Osteoblast (primary cell): Measurements from ENCODE around the gene CIT. TPM values are rescaled to one million over a fixed set of nuclear protein-coding genes. Genes with fewer than 3 reads are reported as not detected.
"Not testable (repeated sequence)": the region's sequence is repeated elsewhere in the genome, so short reads cannot be mapped to it uniquely, and the experiment has no call there.

Experiments used
- DNase-seq: peaks from one replicate; pipeline ENCODE4 v3.0.0; 2011; ENCODE audit warnings: low spot score, mixed read lengths; ENCODE audit not compliant: insufficient read length; ENCODE audit errors: missing footprints
- H2AFZ ChIP-seq: 2 replicates; pipeline ENCODE4 v1.6.0; 2011; ENCODE audit warnings: mild to moderate bottlenecking, low read length
- H3K27ac ChIP-seq: 2 replicates; pipeline ENCODE4 v1.5.1; 2011; ENCODE audit warnings: mild to moderate bottlenecking, low read depth, low read length, moderate library complexity
- H3K27me3 ChIP-seq: 2 replicates; pipeline ENCODE4 v1.6.0; 2012; ENCODE audit warnings: mild to moderate bottlenecking, control low read depth, inconsistent platforms, low read length, moderate library complexity; ENCODE audit not compliant: insufficient read depth
- H3K36me3 ChIP-seq: 2 replicates; pipeline ENCODE4 v1.5.1; 2011; ENCODE audit warnings: mild to moderate bottlenecking, low read length, control low read depth, moderate library complexity; ENCODE audit not compliant: insufficient read depth
- H3K4me1 ChIP-seq: 2 replicates; pipeline ENCODE4 v1.5.1; 2011; ENCODE audit warnings: mild to moderate bottlenecking, low read length, control low read depth, moderate library complexity; ENCODE audit not compliant: insufficient read depth
- H3K4me2 ChIP-seq: 2 replicates; pipeline ENCODE4 v1.6.0; 2011; ENCODE audit warnings: mild to moderate bottlenecking, low read length; ENCODE audit not compliant: insufficient read depth
- H3K4me3 ChIP-seq: fragments of 200-600 bp; sonication (generic); 3 replicates; pipeline ENCODE4 v1.5.1; 2012; ENCODE audit warnings: mild to moderate bottlenecking, low read length, inconsistent platforms; ENCODE audit not compliant: insufficient read depth
- H3K79me2 ChIP-seq: 2 replicates; pipeline ENCODE4 v1.6.0; 2012; ENCODE audit warnings: mild to moderate bottlenecking, low read length, control low read depth, inconsistent platforms; ENCODE audit not compliant: insufficient read depth
- H3K9me3 ChIP-seq: 2 replicates; pipeline ENCODE4 v1.5.1; 2011; ENCODE audit warnings: low read depth, low read length, control low read depth
- H4K20me1 ChIP-seq: 2 replicates; pipeline ENCODE4 v1.6.0; 2012; ENCODE audit warnings: mild to moderate bottlenecking, low read length, control low read depth; ENCODE audit not compliant: insufficient read depth
- CTCF ChIP-seq: IDR thresholded peaks from 2 replicates; pipeline ENCODE4 v1.5.1; 2011; ENCODE audit warnings: mild to moderate bottlenecking, low read depth, low read length, moderate library complexity; ENCODE audit errors: extremely low read depth
- total RNA-seq: library from RNA; depleted of rRNA; stranded (reverse); fragments of >200 nt; gene quantifications from 2 replicates; pipeline ENCODE4 v1.2.3, GENCODE V29; 2012

The CIT gene
- total RNA-seq, 1 donor: 10.1 TPM

- Histone ChIP-seq H3K9me3 (no peaks in the 10 kb centered on the region), H4K20me1 (no peaks in the 10 kb centered on the region), H2AFZ (no peak overlapping the region), H3K4me2 (no peak overlapping the region), H3K36me3 (no peaks in the 10 kb centered on the region), H3K4me1 (no peaks in the 10 kb centered on the region), H3K4me3 (no peak overlapping the region), H3K27ac (no peak overlapping the region), H3K27me3 (no peaks in the 10 kb centered on the region), H3K79me2 (no peaks in the 10 kb centered on the region)
- DNase-seq: no peak
- no peak for TF ChIP-seq CTCF
Measured at GRCh38 chr12:119660076-119660475, 217.0 kb downstream of the CIT start.

GRCh38 chr12:119659289-119659897, 217.7 kb downstream of the CIT start:
- no peak overlapping the region for H2AFZ ChIP-seq
- no peaks in the 10 kb centered on the region for H3K4me1 ChIP-seq
- TF ChIP-seq CTCF: peak; percentile 86
- no peaks in the 10 kb centered on the region for H3K27me3 ChIP-seq
- DNase-seq: peak; percentile 59
- H3K36me3 ChIP-seq: no peaks in the 10 kb centered on the region
- H3K79me2 ChIP-seq: no peaks in the 10 kb centered on the region
- no peaks in the 10 kb centered on the region for H4K20me1 ChIP-seq
- H3K9me3 ChIP-seq: no peaks in the 10 kb centered on the region
- no peak overlapping the region for H3K4me2 ChIP-seq
- H3K4me3 ChIP-seq: no peak overlapping the region
- no peak overlapping the region for H3K27ac ChIP-seq

- H4K20me1 ChIP-seq, DNase-seq, H3K4me3 ChIP-seq, H3K27ac ChIP-seq, H3K9me3 ChIP-seq, H3K36me3 ChIP-seq, H3K4me2 ChIP-seq, H3K27me3 ChIP-seq, H3K79me2 ChIP-seq, H3K4me1 ChIP-seq, H2AFZ ChIP-seq: not testable (repeated sequence)
Measured at GRCh38 chr12:119658166-119658565, 219.0 kb downstream of the CIT start.

GRCh38 chr12:119657001-119657400, 220.1 kb downstream of the CIT start:
- not testable (repeated sequence) for H2AFZ ChIP-seq, H3K9me3 ChIP-seq, H3K4me3 ChIP-seq, H3K27ac ChIP-seq, H3K36me3 ChIP-seq, DNase-seq, H4K20me1 ChIP-seq, H3K79me2 ChIP-seq, H3K4me1 ChIP-seq, H3K4me2 ChIP-seq, H3K27me3 ChIP-seq

- Histone ChIP-seq H3K79me2 (no peaks in the 10 kb centered on the region), H3K27me3 (no peaks in the 10 kb centered on the region), H3K36me3 (no peaks in the 10 kb centered on the region), H3K4me1 (no peaks in the 10 kb centered on the region), H2AFZ (no peak overlapping the region), H3K4me3 (no peak overlapping the region), H3K4me2 (no peak overlapping the region), H3K27ac (no peak overlapping the region), H4K20me1 (no peaks in the 10 kb centered on the region), H3K9me3 (no peaks in the 10 kb centered on the region)
- no peak for DNase-seq
- no peak for TF ChIP-seq CTCF
Measured at GRCh38 chr12:119652665-119653064, 224.5 kb downstream of the CIT start.
